Parathyroid adenoma (tissue), 2 donors: ENCODE results near the gene C9orf78.
"Not testable (repeated sequence)": the region's sequence is repeated elsewhere in the genome, so short reads cannot be mapped to it uniquely, and the experiment has no call there.

ENCODE experiments used
- H2AFZ ChIP-seq: fragments of 300-600 bp; sonication (generic); one replicate; pipeline ENCODE4 v1.7.0; 2017; ENCODE audit warnings: antibody characterized with exemption, mild to moderate bottlenecking
- H3K27ac ChIP-seq: fragments of 300-600 bp; sonication (generic); one replicate; pipeline ENCODE4 v1.7.0; 2017
- H3K27me3 ChIP-seq: fragments of 300-600 bp; sonication (generic); one replicate; pipeline ENCODE4 v1.7.0; 2017; ENCODE audit warnings: low read length; ENCODE audit not compliant: control insufficient read depth, insufficient read depth
- H3K36me3 ChIP-seq: fragments of 300-600 bp; sonication (generic); one replicate; pipeline ENCODE4 v1.7.0; 2017; ENCODE audit warnings: low read length; ENCODE audit not compliant: control insufficient read depth, insufficient read depth
- H3K4me1 ChIP-seq: fragments of 300-600 bp; sonication (generic); one replicate; pipeline ENCODE4 v1.7.0; 2017; ENCODE audit warnings: control low read depth
- H3K4me2 ChIP-seq: fragments of 300-600 bp; sonication (generic); one replicate; pipeline ENCODE4 v1.7.0; 2017; ENCODE audit warnings: low read length
- H3K4me3 ChIP-seq: fragments of 300-600 bp; sonication (generic); one replicate; pipeline ENCODE4 v1.7.0; 2017; ENCODE audit warnings: low read depth, low read length
- H3K79me2 ChIP-seq: fragments of 300-600 bp; sonication (generic); one replicate; pipeline ENCODE4 v1.7.0; 2017; ENCODE audit warnings: control low read depth
- H3K9ac ChIP-seq: fragments of 300-600 bp; sonication (generic); one replicate; pipeline ENCODE4 v1.7.0; 2017; ENCODE audit warnings: mild to moderate bottlenecking
- H3K9me3 ChIP-seq: fragments of 300-600 bp; sonication (generic); one replicate; pipeline ENCODE4 v1.7.0; 2017; ENCODE audit warnings: low read length; ENCODE audit not compliant: control insufficient read depth
- TF ChIP-seq, protein P1 (sequence below): fragments of 300-600 bp; sonication (generic); IDR thresholded peaks from one replicate; pipeline ENCODE4 v1.7.0; 2017; ENCODE audit warnings: antibody characterized with exemption, mild to moderate bottlenecking
- donor health status: primary hyperparathyroidism.

Gene C9orf78

DNA sequence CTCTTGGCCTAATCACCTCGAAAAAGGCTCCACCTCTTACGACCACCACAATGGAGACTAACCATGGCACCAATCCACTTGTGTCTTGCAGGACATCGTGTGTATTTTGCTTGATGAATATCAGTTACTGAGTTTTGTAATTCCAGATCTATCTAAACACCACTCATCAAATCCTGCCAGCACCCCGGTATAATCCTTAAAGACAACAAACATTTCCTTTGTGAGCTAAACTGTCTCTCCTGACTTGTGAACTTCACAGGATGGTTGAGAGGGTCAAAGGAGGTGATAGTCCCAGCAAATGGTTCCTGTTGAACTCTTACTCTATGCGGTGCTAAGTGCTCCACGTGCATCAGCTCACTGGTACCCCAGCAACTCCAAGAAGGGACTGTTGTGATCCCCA, 36.1 kb downstream of the C9orf78 start:
- no peaks in the 10 kb centered on the region for H3K27me3 ChIP-seq

DNA sequence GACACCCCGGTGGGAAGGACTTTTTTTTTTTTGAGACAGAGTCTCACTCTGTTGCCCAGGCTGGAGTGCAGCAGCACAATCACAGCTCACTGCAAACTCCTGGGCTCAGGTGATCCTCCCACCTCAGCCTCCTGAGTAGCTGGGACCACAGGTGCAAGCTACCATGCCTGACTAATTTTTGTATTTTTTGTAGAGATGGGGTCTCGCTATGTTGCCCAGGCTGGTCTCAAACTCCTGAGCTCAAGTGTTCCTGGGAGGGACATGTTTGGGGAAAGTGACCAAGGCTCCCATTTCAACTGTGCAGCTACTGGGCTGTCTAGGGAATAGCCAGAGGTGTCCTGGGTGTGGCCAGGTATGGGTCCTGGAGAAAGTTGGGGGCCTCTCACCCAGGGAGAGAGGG, 39.0 kb downstream of the C9orf78 start:
- not testable (repeated sequence) for H3K27me3 ChIP-seq, H3K4me2 ChIP-seq, H3K27ac ChIP-seq, H2AFZ ChIP-seq, H3K36me3 ChIP-seq, H3K79me2 ChIP-seq, H3K9ac ChIP-seq, H3K4me3 ChIP-seq, H3K4me1 ChIP-seq, H3K9me3 ChIP-seq

More for the DNA sequence above, 36.1 kb downstream of the C9orf78 start:
- H3K79me2 ChIP-seq: no peaks in the 10 kb centered on the region
- peaks cover 3% of the 10 kb centered on the region for H3K4me1 ChIP-seq
- TF ChIP-seq, protein P1, sequence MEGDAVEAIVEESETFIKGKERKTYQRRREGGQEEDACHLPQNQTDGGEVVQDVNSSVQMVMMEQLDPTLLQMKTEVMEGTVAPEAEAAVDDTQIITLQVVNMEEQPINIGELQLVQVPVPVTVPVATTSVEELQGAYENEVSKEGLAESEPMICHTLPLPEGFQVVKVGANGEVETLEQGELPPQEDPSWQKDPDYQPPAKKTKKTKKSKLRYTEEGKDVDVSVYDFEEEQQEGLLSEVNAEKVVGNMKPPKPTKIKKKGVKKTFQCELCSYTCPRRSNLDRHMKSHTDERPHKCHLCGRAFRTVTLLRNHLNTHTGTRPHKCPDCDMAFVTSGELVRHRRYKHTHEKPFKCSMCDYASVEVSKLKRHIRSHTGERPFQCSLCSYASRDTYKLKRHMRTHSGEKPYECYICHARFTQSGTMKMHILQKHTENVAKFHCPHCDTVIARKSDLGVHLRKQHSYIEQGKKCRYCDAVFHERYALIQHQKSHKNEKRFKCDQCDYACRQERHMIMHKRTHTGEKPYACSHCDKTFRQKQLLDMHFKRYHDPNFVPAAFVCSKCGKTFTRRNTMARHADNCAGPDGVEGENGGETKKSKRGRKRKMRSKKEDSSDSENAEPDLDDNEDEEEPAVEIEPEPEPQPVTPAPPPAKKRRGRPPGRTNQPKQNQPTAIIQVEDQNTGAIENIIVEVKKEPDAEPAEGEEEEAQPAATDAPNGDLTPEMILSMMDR: no peak
- H3K9me3 ChIP-seq: no peaks in the 10 kb centered on the region
- H3K4me2 ChIP-seq: no peak overlapping the region
- H3K27ac ChIP-seq: no peak overlapping the region
- no peak overlapping the region for H3K9ac ChIP-seq
- no peak overlapping the region for H2AFZ ChIP-seq
- no peak overlapping the region for H3K4me3 ChIP-seq
- no peaks in the 10 kb centered on the region for H3K36me3 ChIP-seq

DNA sequence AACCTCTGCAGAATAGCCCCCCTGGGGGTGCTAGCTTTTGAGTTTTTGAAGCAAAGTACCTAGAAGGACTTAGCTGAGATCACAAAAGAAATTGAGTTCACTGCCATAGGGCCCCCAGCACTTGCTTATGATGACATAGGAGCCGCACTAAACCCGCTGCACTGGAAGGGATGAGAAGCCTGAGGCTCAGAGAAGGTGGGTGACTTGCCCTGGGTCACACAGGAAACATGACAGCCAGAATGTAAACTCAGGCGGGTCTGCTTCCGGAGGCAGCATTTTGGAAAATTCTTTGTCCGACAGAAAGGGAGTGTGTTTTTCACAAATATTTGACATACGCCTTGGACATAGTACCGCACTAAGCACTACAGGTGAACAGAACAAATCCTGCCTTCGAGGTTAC, 40.5 kb downstream of the C9orf78 start:
- no peaks in the 10 kb centered on the region for H3K9me3 ChIP-seq
- peaks cover 2% of the 10 kb centered on the region for H3K36me3 ChIP-seq
- no peaks in the 10 kb centered on the region for H3K79me2 ChIP-seq
- no peak overlapping the region for H3K27ac ChIP-seq
- H3K4me1 ChIP-seq: no peaks in the 10 kb centered on the region
- H3K4me2 ChIP-seq: no peak overlapping the region
- TF ChIP-seq, protein P1: no peak
- H3K27me3 ChIP-seq: no peaks in the 10 kb centered on the region
- no peak overlapping the region for H3K9ac ChIP-seq
- H2AFZ ChIP-seq: no peak overlapping the region
- H3K4me3 ChIP-seq: no peak overlapping the region

DNA sequence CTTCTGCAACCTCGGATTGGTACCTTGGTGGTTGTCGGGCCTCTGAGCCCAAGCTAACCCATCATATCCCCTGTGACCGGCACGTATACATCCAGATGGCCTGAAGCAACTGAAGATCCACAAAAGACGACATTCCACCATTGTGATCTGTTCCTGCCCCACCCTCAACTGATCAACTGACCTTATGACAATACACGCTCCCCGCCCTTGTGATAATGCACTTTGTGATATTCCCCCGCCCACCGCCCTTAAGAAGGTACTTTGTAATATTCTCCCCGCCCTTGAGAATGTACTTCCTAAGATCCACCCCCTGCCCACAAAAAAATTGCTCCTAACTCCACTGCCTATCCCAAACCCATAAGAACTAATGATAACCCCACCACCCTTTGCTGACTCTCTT, 48.6 kb downstream of the C9orf78 start:
- no peaks in the 10 kb centered on the region for H3K79me2 ChIP-seq
- no peak overlapping the region for H3K9ac ChIP-seq

DNA sequence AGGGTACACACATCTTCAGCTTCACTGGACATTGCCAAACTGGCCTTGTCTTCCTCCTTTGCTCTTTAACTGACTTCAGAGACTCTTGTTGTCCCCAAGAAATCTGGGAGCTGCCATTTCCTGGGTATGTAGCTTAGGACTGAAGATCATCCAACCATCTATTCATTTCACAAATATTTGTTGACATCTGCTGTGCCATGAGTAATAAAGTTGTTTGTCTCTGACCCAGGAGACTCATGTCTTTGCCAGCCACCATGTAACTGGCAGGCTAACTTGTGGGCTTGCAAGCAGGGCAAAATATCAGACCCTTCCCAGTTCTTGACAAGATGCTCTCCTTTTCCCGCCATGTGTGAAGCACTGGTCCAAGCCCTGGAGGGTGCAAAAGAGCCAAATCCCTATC, 49.2 kb downstream of the C9orf78 start:
- Histone ChIP-seq H3K4me1 (no peaks in the 10 kb centered on the region), H3K36me3 (peaks cover 2% of the 10 kb centered on the region), H3K27me3 (no peaks in the 10 kb centered on the region), H2AFZ (no peak overlapping the region), H3K9me3 (no peaks in the 10 kb centered on the region), H3K27ac (no peak overlapping the region), H3K4me2 (no peak overlapping the region), H3K9ac (no peak overlapping the region), H3K79me2 (no peaks in the 10 kb centered on the region), H3K4me3 (no peak overlapping the region)
- TF ChIP-seq, protein P1: no peak

More for the DNA sequence above, 48.6 kb downstream of the C9orf78 start:
- H2AFZ ChIP-seq: no peak overlapping the region
- H3K27ac ChIP-seq: no peak overlapping the region
- no peak overlapping the region for H3K4me3 ChIP-seq
- H3K36me3 ChIP-seq: peaks cover 2% of the 10 kb centered on the region
- H3K4me2 ChIP-seq: no peak overlapping the region
- no peaks in the 10 kb centered on the region for H3K4me1 ChIP-seq
- TF ChIP-seq, protein P1: no peak
- no peaks in the 10 kb centered on the region for H3K9me3 ChIP-seq
- no peaks in the 10 kb centered on the region for H3K27me3 ChIP-seq

DNA sequence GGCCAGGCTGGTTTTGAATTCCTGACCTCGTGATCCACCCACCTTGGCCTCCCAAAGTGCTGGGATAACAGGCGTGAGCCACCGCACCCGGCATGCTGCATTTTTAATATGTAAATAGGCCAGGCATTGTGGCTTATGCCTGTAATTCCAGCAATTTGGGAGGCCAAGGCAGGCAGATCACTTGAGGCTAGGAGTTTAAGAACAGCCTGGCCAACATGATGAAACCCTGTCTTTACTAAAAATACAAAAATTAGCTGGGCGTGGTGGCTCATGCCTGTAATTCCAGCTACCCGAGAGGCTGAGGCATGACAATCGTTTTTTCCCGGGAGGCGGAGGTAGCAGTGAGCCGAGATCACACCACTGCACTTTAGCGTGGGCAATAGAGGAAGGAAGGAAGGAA, 50.1 kb downstream of the C9orf78 start:
- not testable (repeated sequence) for H3K79me2 ChIP-seq

More for the DNA sequence above, 50.1 kb downstream of the C9orf78 start:
- not testable (repeated sequence) for H3K9me3 ChIP-seq, H3K4me3 ChIP-seq, H3K27me3 ChIP-seq, H3K4me1 ChIP-seq, H3K4me2 ChIP-seq, H2AFZ ChIP-seq, H3K9ac ChIP-seq, H3K36me3 ChIP-seq, H3K27ac ChIP-seq
